Left ventricle myocardium inferior (tissue), 1 donor: ENCODE results near the gene ATP6V1A. TPM values are rescaled to one million over a fixed set of nuclear protein-coding genes. Genes with fewer than 3 reads are reported as not detected.

ENCODE experiments used
- DNase-seq: peaks from one replicate; pipeline ENCODE4 v3.0.0-alpha.2; 2020
- H3K27ac ChIP-seq: fragments of 200-600 bp; replicated peaks from 2 replicates; pipeline ENCODE4 v1.8.0; 2021
- H3K27me3 ChIP-seq: fragments of 200-600 bp; 2 replicates; pipeline ENCODE4 v1.8.0; 2021; ENCODE audit warnings: low read depth
- H3K36me3 ChIP-seq: fragments of 200-600 bp; 2 replicates; pipeline ENCODE4 v1.8.0; 2021
- H3K4me1 ChIP-seq: fragments of 200-600 bp; 2 replicates; pipeline ENCODE4 v1.8.0; 2021
- H3K4me3 ChIP-seq: fragments of 200-600 bp; 2 replicates; pipeline ENCODE4 v1.8.0; 2021; ENCODE audit warnings: mild to moderate bottlenecking, moderate library complexity
- H3K9me3 ChIP-seq: fragments of 200-600 bp; replicated peaks from 2 replicates; pipeline ENCODE4 v1.8.0; 2021
- CTCF ChIP-seq: fragments of 200-600 bp; IDR thresholded peaks from 2 replicates; pipeline ENCODE4 v1.8.0; 2021; ENCODE audit warnings: antibody characterized with exemption, mild to moderate bottlenecking, borderline replicate concordance
- intact Hi-C: fragments of 100-400 bp; cut with micrococcal nuclease; formaldehyde crosslinking; loops from one replicate; pipeline ENCODE4 v1.11.0; 2022
- total RNA-seq: library from RNA; stranded (reverse); fragmentation: NEBNext Ultra II Directional; extraction: Animal tissue kit (Norgen Biotek cat#: 25700); gene quantifications from one replicate; pipeline ENCODE4 v1.2.1, GENCODE V29; 2021
- donor health status: DM: no; HTN: yes; CAD: no; lungs with severe emphysema.

Gene ATP6V1A
- total RNA-seq, 1 donor from 2014 or later = 21.4 TPM

GRCh38 chr3:113829576-113830354 is 82.9 kb downstream of the ATP6V1A start:
- DNase-seq = no peak
- Histone ChIP-seq H3K4me3 (no peak overlapping the region), H3K27me3 (peaks cover 5% of the 10 kb centered on the region), H3K4me1 (no peaks in the 10 kb centered on the region), H3K27ac (no peak overlapping the region), H3K9me3 (peaks cover 17% of the 10 kb centered on the region), H3K36me3 (no peaks in the 10 kb centered on the region)
- TF ChIP-seq CTCF = no peak
- intact Hi-C loops = no loop called here

- Histone ChIP-seq H3K9me3 (peaks cover 17% of the 10 kb centered on the region), H3K27ac (no peak overlapping the region), H3K36me3 (no peaks in the 10 kb centered on the region), H3K27me3 (peaks cover 5% of the 10 kb centered on the region), H3K4me1 (no peaks in the 10 kb centered on the region), H3K4me3 (no peak overlapping the region)
- TF ChIP-seq CTCF = no peak
- DNase-seq = no peak
- intact Hi-C loops = no loop called here
These were observed 84.2 kb downstream of the ATP6V1A start for GRCh38 chr3:113831103-113831355.

GRCh38 chr3:113832477-113833164 is 85.8 kb downstream of the ATP6V1A start:
- Histone ChIP-seq H3K4me1 (no peaks in the 10 kb centered on the region), H3K36me3 (no peaks in the 10 kb centered on the region), H3K27ac (no peak overlapping the region), H3K9me3 (peaks cover 17% of the 10 kb centered on the region), H3K4me3 (no peak overlapping the region), H3K27me3 (peaks cover 5% of the 10 kb centered on the region)
- no peak for TF ChIP-seq CTCF
- DNase-seq = no peak
- intact Hi-C loops = no loop called here

- Histone ChIP-seq H3K4me1 (peaks cover 12% of the 10 kb centered on the region), H3K36me3 (no peaks in the 10 kb centered on the region), H3K27me3 (peaks cover 5% of the 10 kb centered on the region), H3K27ac (no peak overlapping the region), H3K9me3 (peaks cover 17% of the 10 kb centered on the region), H3K4me3 (no peak overlapping the region)
- TF ChIP-seq CTCF = no peak
- DNase-seq = no peak
- intact Hi-C loops = no loop called here
These were observed 88.1 kb downstream of the ATP6V1A start for GRCh38 chr3:113834983-113835382.

GRCh38 chr3:113838631-113839209 is 91.9 kb downstream of the ATP6V1A start, which contains the start of gene GRAMD1C:
GRAMD1C (plus strand) TSS chr3:113838788; CDS start chr3:113838910, 122 bp downstream.
- peak within 1 kb of the TSS; percentile 70 for H3K4me3 ChIP-seq
- no peaks in the 10 kb centered on the region for H3K27me3 ChIP-seq
- no peaks in the 10 kb centered on the region for H3K36me3 ChIP-seq
- peak; percentile 89 for TF ChIP-seq CTCF
- intact Hi-C loops = no loop called here
- H3K27ac ChIP-seq = peak within 1 kb of the TSS; percentile 46
- no peaks in the 10 kb centered on the region for H3K9me3 ChIP-seq
- H3K4me1 ChIP-seq = peaks cover 12% of the 10 kb centered on the region
- DNase-seq = peak; percentile 86
